Measurements from ENCODE around the gene NLRX1. TPM values are rescaled to one million over a fixed set of nuclear protein-coding genes. Genes with fewer than 3 reads are reported as not detected.
"Not testable (repeated sequence)": the region's sequence is repeated elsewhere in the genome, so short reads cannot be mapped to it uniquely, and the experiment has no call there.

Gene NLRX1
- total RNA-seq, 1 experiment from 2014 or later: 6.7 TPM

DNA sequence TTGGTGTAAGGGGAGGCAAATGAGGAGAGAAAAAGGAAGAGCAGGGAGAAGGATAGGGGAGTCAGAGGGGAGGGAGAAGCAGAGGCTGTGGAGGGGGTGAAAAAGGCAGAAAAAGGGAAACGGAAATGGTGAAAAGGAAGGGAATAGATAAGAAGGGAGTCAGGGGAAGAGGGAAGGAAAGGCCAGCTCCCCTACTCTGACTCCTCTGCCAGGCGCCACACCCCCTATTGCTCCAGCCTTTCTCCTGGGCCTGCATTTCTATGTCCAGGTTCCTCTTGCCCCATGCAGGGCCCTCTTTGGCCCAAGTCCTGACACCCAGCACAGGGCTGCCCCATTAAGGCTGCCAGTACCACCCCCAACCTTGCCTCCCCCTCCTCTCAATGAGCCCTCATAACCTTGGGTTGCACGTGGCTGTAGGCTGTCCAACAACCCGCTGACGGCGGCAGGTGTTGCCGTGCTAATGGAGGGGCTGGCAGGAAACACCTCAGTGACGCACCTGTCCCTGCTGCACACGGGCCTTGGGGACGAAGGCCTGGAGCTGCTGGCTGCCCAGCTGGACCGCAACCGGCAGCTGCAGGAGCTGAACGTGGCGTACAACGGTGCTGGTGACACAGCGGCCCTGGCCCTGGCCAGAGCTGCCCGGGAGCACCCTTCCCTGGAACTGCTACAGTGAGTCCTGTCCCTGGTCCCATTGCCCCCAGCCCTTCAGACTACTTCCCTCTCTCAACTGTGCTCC is 13.3 kb downstream of the NLRX1 start:
- intact Hi-C loops (cut with micrococcal nuclease; ENCODE audit: unreplicated experiment): no loop called here
- H3K9me3 Mint-ChIP-seq (ENCODE audit: low read depth, unreplicated experiment): no peaks in the 10 kb centered on the region
- CTCF ChIA-PET: no interaction called here

DNA sequence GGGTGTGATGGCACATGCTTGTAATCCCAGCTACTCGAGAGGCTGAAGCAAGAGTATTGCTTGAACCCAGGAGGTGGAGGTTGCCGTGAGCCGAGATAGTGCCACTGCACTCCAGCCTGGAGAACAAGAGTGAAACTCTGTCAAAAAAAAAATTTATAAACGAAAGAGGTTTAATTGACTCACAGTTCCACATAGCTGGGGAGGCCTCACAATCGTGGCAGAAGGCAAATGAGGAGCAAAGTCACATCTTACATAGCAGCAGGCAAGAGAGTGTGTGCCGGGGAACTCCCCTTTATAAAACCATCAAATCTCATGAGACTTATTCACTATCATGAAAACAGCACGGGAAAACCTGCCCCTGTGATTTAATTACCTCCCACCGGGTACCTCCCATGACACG is 15.9 kb downstream of the NLRX1 start:
- peaks cover 19% of the 10 kb centered on the region for H3K27me3 Mint-ChIP-seq (ENCODE audit: unreplicated experiment)
- H3K27ac Mint-ChIP-seq (ENCODE audit: unreplicated experiment); H3K9me3 Mint-ChIP-seq (ENCODE audit: low read depth, unreplicated experiment); CTCF ChIA-PET; intact Hi-C loops (cut with micrococcal nuclease; ENCODE audit: unreplicated experiment); H3K4me3 Mint-ChIP-seq (ENCODE audit: low read depth, unreplicated experiment); DNase-seq; BruUV-seq (replicated peaks); H3K36me3 Mint-ChIP-seq (ENCODE audit: insufficient read depth, unreplicated experiment): not testable (repeated sequence)
- H3K4me1 Mint-ChIP-seq (ENCODE audit: low read depth, unreplicated experiment): peaks cover 13% of the 10 kb centered on the region

More for the DNA sequence above, 13.3 kb downstream of the NLRX1 start:
- Mint-ChIP-seq H3K4me3 (ENCODE audit: low read depth, unreplicated experiment) (no peak overlapping the region), H3K27ac (ENCODE audit: unreplicated experiment) (no peak overlapping the region), H3K27me3 (ENCODE audit: unreplicated experiment) (peaks cover 19% of the 10 kb centered on the region), H3K36me3 (ENCODE audit: insufficient read depth, unreplicated experiment) (no peaks in the 10 kb centered on the region), H3K4me1 (ENCODE audit: low read depth, unreplicated experiment) (peaks cover 13% of the 10 kb centered on the region)
- BruUV-seq (replicated peaks): no TSS peak
- no peak for DNase-seq
- TF ChIP-seq, protein P1, sequence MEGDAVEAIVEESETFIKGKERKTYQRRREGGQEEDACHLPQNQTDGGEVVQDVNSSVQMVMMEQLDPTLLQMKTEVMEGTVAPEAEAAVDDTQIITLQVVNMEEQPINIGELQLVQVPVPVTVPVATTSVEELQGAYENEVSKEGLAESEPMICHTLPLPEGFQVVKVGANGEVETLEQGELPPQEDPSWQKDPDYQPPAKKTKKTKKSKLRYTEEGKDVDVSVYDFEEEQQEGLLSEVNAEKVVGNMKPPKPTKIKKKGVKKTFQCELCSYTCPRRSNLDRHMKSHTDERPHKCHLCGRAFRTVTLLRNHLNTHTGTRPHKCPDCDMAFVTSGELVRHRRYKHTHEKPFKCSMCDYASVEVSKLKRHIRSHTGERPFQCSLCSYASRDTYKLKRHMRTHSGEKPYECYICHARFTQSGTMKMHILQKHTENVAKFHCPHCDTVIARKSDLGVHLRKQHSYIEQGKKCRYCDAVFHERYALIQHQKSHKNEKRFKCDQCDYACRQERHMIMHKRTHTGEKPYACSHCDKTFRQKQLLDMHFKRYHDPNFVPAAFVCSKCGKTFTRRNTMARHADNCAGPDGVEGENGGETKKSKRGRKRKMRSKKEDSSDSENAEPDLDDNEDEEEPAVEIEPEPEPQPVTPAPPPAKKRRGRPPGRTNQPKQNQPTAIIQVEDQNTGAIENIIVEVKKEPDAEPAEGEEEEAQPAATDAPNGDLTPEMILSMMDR (IDR thresholded peaks at IDR 0.05; ENCODE audit: unreplicated experiment): no peak

DNA sequence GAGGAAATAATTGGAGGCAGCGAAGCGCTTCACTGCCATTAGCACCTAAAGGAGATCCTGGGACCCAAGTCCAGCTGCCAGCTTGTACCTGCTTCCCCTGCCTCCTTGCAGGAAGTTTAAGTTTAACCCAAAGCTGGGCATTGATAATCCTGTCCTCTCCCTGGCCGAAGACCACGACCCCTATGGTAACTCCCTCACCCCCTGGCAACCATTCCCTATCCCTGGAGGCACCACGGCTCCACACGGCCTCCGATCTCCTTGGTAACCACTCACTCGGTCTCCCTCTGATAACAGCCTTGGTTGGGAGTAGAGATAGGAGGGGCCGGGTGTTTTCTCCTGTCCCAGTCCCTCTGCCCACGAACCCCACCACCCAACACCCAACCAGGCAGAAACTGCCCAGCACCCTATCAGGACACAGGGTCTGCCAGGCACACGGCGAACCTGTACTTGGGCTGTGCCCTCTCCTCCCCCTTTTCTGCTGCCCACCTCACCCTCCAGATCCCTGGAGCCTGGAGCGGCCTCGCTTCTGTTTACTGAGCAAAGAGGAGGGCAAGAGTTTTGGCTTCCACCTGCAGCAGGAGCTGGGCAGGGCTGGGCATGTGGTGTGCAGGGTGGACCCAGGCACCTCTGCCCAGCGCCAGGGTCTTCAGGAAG is 17.6 kb downstream of the NLRX1 start:
- DNase-seq: no peak
- H3K4me3 Mint-ChIP-seq (ENCODE audit: low read depth, unreplicated experiment): no peak overlapping the region
- TF ChIP-seq, protein P1 (IDR thresholded peaks at IDR 0.05; ENCODE audit: unreplicated experiment): no peak
- no peaks in the 10 kb centered on the region for H3K36me3 Mint-ChIP-seq (ENCODE audit: insufficient read depth, unreplicated experiment)
- intact Hi-C loops (cut with micrococcal nuclease; ENCODE audit: unreplicated experiment): no loop called here
- H3K27ac Mint-ChIP-seq (ENCODE audit: unreplicated experiment): no peak overlapping the region
- peaks cover 13% of the 10 kb centered on the region for H3K4me1 Mint-ChIP-seq (ENCODE audit: low read depth, unreplicated experiment)
- H3K27me3 Mint-ChIP-seq (ENCODE audit: unreplicated experiment): peaks cover 19% of the 10 kb centered on the region
- H3K9me3 Mint-ChIP-seq (ENCODE audit: low read depth, unreplicated experiment): no peaks in the 10 kb centered on the region
- no TSS peak for BruUV-seq (replicated peaks)
- CTCF ChIA-PET: no interaction called here

DNA sequence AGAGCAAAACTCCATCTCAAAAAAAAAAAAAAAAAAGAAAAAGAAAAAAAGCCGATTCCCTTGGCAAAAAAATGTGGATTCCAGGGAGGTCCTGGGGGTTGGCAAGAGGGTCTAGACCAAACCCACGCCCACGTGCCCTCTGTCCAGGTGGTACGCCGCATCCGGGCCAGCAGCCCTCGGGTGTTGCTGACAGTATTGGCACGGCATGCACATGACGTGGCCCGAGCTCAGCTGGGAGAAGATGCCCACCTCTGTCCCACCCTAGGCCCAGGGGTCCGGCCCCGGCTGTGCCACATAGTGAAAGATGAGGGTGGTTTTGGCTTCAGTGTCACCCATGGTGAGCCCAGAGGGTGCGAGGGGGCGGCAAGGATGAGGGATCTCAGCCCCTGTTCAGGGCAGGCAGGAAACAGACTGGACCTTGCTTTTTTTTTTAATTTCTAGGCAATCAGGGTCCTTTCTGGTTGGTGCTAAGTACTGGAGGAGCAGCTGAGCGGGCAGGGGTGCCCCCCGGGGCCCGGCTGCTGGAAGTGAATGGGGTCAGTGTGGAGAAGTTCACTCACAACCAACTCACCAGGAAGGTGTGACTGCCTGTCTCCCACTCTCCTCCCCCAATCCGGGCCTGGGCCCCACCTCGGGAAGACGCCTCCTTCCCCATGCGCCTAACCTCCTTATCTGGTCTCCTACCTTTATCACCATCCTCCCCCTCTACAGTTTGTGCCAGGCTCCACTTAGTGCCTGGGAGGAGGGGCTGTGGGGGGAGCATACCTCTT is 18.8 kb downstream of the NLRX1 start:
- peaks cover 13% of the 10 kb centered on the region for H3K4me1 Mint-ChIP-seq (ENCODE audit: low read depth, unreplicated experiment)
- no TSS peak for BruUV-seq (replicated peaks)
- intact Hi-C loops (cut with micrococcal nuclease; ENCODE audit: unreplicated experiment): no loop called here
- DNase-seq: no peak
- no peaks in the 10 kb centered on the region for H3K9me3 Mint-ChIP-seq (ENCODE audit: low read depth, unreplicated experiment)
- TF ChIP-seq, protein P1 (IDR thresholded peaks at IDR 0.05; ENCODE audit: unreplicated experiment): no peak
- no peak overlapping the region for H3K4me3 Mint-ChIP-seq (ENCODE audit: low read depth, unreplicated experiment)
- CTCF ChIA-PET: interaction anchor here (0.7 kb wide), 1 partner anchor 13 kb away, joined by 4 read pairs; no protein-coding TSS in a partner anchor
- peaks cover 19% of the 10 kb centered on the region for H3K27me3 Mint-ChIP-seq (ENCODE audit: unreplicated experiment)
- H3K27ac Mint-ChIP-seq (ENCODE audit: unreplicated experiment): no peak overlapping the region
- H3K36me3 Mint-ChIP-seq (ENCODE audit: insufficient read depth, unreplicated experiment): no peaks in the 10 kb centered on the region

Data from Calu3 (cell line).